ENCODE data around the gene AGBL1.

GRCh38 chr15:86247249-86247955 lies 167.7 kb downstream of the AGBL1 start:
- TF ChIP-seq POLR2AphosphoS5 (IDR thresholded peaks at IDR 0.05; ENCODE audit: low read depth, low read length) (no peak), TAF1 (IDR thresholded peaks at IDR 0.05; ENCODE audit: borderline replicate concordance, insufficient read depth, low read length) (no peak), REST (IDR thresholded peaks at IDR 0.05; ENCODE audit: insufficient read depth in 1 of 2, low read depth in 2 of 2, low read length in 2 of 2) (no peak), SIN3A (IDR thresholded peaks at IDR 0.05; ENCODE audit: borderline replicate concordance, insufficient read depth, low read length) (no peak), FOXP2 (optimal IDR thresholded peaks at IDR 0.05; ENCODE audit: borderline replicate concordance, extremely low read depth, extremely low read length, insufficient read depth) (no peak)

All from PFSK-1 (cell line).